ENCODE measurements around the gene INPP5A. TPM values are rescaled to one million over a fixed set of nuclear protein-coding genes. Genes with fewer than 3 reads are reported as not detected.

INPP5A gene
- total RNA-seq, 1 donor from 2014 or later, result 35.4 TPM

DNA sequence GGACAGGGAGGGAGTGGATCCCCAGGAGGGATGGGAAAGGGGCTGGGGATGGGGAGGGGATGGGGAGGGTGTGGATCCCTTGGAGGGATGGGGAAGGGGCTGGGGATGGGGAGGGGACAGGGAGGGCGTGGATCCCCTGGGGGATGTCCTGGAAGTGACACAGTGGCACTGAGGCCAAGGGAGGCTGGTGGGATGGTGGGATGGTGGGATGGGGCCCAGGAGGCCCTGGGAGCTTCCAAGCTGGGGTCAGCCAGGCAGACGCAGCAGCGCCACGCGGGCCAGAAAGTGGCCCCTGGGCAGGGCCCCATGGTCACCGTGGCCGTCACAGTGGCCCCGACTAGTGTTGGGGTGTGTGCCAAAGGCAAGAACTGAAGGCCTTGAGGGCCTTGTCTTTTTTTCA, 67.8 kb downstream of the INPP5A start:
- no peak for DNase-seq (ENCODE audit: low read depth, low spot score)
- H3K27ac Mint-ChIP-seq (ENCODE audit: unreplicated experiment), result no peak overlapping the region
- peaks cover 20% of the 10 kb centered on the region for H3K36me3 Mint-ChIP-seq (ENCODE audit: low read depth)
- H3K27me3 Mint-ChIP-seq (ENCODE audit: low read depth), result no peaks in the 10 kb centered on the region
- no peak overlapping the region for H3K4me3 Mint-ChIP-seq
- peaks cover 19% of the 10 kb centered on the region for H3K4me1 Mint-ChIP-seq
- TF ChIP-seq CTCF (conservative IDR thresholded peaks at IDR 0.05), result no peak
- H3K9me3 Mint-ChIP-seq, result peaks cover 2% of the 10 kb centered on the region

- no peaks in the 10 kb centered on the region for H3K9me3 Mint-ChIP-seq
- DNase-seq (ENCODE audit: low read depth, low spot score), result no peak
Measured at GRCh38 chr10:132606031-132606491, 68.5 kb downstream of the INPP5A start.

DNA sequence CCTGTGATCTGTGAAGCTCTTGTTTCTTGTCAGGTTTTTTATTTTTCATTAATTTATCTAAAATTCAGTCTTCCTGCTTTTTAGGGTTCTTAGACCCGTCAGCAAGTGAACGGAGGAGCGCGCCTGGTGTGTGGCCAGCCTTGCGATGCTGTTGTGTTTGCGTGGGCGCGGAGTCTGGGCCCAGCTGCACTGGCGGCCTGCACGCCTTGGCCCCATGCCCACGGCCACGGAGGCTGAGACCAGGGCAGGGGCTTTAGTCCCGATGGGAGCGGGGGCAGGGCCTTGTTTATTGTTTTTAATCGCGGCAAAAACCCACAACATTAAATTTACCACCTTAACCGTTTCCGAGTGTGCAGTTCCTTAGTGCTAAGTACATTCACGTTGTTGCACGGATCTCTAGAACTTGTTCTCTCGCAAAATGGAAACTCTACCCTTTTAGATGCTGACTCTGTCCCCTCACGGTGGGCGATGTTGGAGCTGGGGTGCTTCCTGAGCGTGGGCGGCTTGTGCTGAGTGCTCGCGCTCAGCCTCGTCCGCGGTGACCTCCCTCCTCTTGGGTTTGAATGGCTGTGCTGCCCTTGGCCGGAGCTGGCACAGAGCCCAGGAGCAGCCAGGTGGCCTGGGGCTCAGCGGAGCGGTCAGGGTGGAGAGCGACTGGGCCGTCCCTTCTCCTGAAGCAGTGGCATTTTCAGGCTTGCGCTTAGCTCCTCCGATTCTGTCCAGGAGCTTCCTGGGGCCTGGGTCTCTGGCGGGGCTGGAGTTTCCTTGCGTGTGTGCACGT, 69.1 kb downstream of the INPP5A start:
- TF ChIP-seq CTCF (conservative IDR thresholded peaks at IDR 0.05), result no peak
- Mint-ChIP-seq H3K27ac (ENCODE audit: unreplicated experiment) (peak overlapping the region; percentile 87), H3K27me3 (ENCODE audit: low read depth) (no peaks in the 10 kb centered on the region), H3K9me3 (no peaks in the 10 kb centered on the region), H3K4me1 (peaks cover 19% of the 10 kb centered on the region), H3K36me3 (ENCODE audit: low read depth) (peaks cover 16% of the 10 kb centered on the region), H3K4me3 (no peak overlapping the region)
- no peak for DNase-seq (ENCODE audit: low read depth, low spot score)

More at GRCh38 chr10:132606031-132606491, 68.5 kb downstream of the INPP5A start:
- H3K36me3 Mint-ChIP-seq (ENCODE audit: low read depth), result peaks cover 16% of the 10 kb centered on the region
- H3K27ac Mint-ChIP-seq (ENCODE audit: unreplicated experiment), result no peak overlapping the region
- peaks cover 19% of the 10 kb centered on the region for H3K4me1 Mint-ChIP-seq
- TF ChIP-seq CTCF (conservative IDR thresholded peaks at IDR 0.05), result no peak
- no peak overlapping the region for H3K4me3 Mint-ChIP-seq
- no peaks in the 10 kb centered on the region for H3K27me3 Mint-ChIP-seq (ENCODE audit: low read depth)

- Mint-ChIP-seq H3K27me3 (ENCODE audit: low read depth) (no peaks in the 10 kb centered on the region), H3K27ac (ENCODE audit: unreplicated experiment) (no peak overlapping the region), H3K36me3 (ENCODE audit: low read depth) (peaks cover 13% of the 10 kb centered on the region), H3K4me3 (no peak overlapping the region), H3K4me1 (peaks cover 23% of the 10 kb centered on the region), H3K9me3 (no peaks in the 10 kb centered on the region)
- TF ChIP-seq CTCF (conservative IDR thresholded peaks at IDR 0.05), result no peak
- no peak for DNase-seq (ENCODE audit: low read depth, low spot score)
Measured at GRCh38 chr10:132607491-132607890, 69.9 kb downstream of the INPP5A start.

- TF ChIP-seq CTCF (conservative IDR thresholded peaks at IDR 0.05), result no peak
- DNase-seq (ENCODE audit: low read depth, low spot score), result no peak
- Mint-ChIP-seq H3K4me1 (peaks cover 21% of the 10 kb centered on the region), H3K36me3 (ENCODE audit: low read depth) (peaks cover 9% of the 10 kb centered on the region), H3K27ac (ENCODE audit: unreplicated experiment) (no peak overlapping the region), H3K27me3 (ENCODE audit: low read depth) (no peaks in the 10 kb centered on the region), H3K9me3 (no peaks in the 10 kb centered on the region), H3K4me3 (no peak overlapping the region)
Measured at GRCh38 chr10:132607961-132608495, 70.4 kb downstream of the INPP5A start.
